Activated CD4-positive, alpha-beta T cell treated with anti-CD3 and anti-CD28 coated beads, Interleukin-2, amount 50 U/mL, for 48 hours (primary cell): ENCODE data around the gene EXOC4.

Source experiments
- DNase-seq, 2 experiments: peaks; one replicate each; pipeline ENCODE4 v3.0.0-alpha.2; 2020

Gene EXOC4

GRCh38 chr7:133807624-133808492 lies 555.0 kb downstream of the EXOC4 start:
- no peak for DNase-seq

GRCh38 chr7:133808493-133808866 lies 555.6 kb downstream of the EXOC4 start:
- no peak for DNase-seq

- no peak for DNase-seq
Observed at GRCh38 chr7:133812877-133813276, 560.0 kb downstream of the EXOC4 start.

- DNase-seq = no peak
Observed at GRCh38 chr7:133815611-133816210, 562.8 kb downstream of the EXOC4 start.

DNA sequence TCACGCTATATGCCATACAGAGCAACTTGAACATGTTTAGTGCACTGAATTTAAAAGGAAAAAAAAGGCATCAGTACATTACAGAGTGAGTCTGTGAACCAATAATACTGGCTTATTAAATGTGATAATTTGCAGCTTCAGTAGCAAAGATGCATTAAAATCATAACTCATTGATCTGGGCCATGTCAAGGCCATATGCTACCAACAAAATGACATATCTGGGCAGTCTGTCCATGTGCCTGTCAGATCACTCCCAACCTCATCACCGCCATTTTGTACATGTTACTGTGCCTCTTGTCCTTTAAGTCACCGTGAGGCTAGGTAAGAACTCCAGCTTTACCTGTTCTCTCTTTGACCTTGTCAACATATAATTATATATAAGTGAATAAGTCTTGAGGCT lies 566.8 kb downstream of the EXOC4 start:
- DNase-seq = no peak

DNA sequence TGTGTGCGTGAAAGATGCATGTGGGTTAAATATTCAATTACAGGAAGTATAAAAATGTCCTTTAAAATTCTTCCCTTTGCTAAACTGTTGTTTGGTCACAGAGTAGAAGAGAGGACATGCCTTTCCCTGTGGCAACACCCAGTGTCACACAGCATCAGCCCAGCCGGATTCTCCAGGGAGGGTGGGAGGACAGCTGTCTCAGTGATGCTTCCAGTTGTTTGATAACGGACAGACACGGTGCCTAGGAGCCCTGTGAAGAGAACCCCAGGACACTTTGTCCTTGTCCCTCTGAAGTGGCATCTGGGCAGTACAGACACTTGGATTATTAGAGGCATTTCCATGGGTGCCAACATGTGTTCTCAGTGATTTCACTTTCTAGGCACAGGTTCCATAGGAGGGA lies 567.7 kb downstream of the EXOC4 start:
- DNase-seq = no peak

GRCh38 chr7:133821171-133821570 lies 568.3 kb downstream of the EXOC4 start:
- no peak for DNase-seq

GRCh38 chr7:133822001-133822641 lies 569.2 kb downstream of the EXOC4 start:
- no peak for DNase-seq

- DNase-seq = no peak
Observed at GRCh38 chr7:133822868-133823552, 570.1 kb downstream of the EXOC4 start.

GRCh38 chr7:133824132-133824531 lies 571.3 kb downstream of the EXOC4 start:
- DNase-seq = no peak

DNA sequence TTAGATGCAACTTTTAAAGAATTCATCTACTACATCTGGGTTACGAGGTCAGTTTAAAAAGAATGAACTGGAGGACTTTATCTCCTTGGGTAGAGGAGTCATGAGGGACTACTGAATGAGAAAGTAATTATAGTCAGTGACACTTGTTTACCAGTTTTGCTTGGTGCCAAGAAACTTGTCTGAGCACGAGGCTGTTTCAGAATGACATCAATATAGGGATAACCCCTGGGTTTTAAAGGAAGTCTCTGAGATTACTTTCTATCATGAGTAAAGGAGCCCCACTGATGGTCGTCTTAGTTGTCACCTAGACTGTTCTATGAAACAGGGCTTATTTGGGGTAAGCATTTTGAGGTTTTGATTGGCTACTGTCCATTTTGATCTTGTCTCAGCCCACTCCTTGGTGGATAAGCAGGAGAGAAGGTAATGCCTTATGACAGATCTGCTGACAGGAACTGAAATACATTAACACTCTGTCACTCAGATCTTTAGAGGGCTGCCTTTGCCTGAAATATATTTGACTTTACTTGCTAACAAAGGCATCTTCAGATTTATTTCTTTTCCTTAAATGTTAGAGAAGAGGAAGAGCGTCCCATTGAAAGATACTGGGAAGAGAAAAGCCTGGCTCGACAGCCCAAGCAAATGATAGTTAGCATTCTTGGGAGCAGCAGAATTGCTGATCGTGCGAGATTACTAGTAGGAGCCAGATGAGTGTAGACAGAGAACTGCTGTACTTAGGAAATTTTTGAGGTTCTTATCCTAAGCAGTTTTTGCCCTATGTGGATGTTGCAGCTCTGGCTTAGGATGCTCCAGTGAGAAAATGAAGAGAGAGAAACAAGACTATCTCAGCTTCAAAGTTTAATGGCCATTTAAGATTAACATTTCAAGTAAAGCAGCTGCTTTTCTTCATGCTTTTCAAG lies 575.1 kb downstream of the EXOC4 start:
- DNase-seq = no peak

DNA sequence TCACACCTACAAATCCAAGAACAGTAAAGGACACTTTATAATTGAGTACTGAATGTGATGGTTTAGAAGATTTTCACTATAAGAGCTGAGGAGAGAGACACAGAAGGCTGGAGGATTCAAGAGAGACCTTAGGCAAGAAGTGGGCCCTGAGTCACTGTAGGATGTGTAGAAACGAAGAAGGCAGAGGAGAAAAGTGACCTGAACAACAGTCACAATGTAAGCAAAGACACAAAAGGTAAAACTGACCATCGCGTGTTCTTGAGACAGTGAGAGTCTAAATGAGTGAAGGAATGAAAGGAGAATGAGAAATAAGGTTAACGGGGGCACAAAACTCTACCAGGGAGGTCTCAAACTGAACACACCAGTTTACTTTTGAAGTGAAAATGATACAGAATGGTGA lies 576.0 kb downstream of the EXOC4 start:
- DNase-seq = no peak

DNA sequence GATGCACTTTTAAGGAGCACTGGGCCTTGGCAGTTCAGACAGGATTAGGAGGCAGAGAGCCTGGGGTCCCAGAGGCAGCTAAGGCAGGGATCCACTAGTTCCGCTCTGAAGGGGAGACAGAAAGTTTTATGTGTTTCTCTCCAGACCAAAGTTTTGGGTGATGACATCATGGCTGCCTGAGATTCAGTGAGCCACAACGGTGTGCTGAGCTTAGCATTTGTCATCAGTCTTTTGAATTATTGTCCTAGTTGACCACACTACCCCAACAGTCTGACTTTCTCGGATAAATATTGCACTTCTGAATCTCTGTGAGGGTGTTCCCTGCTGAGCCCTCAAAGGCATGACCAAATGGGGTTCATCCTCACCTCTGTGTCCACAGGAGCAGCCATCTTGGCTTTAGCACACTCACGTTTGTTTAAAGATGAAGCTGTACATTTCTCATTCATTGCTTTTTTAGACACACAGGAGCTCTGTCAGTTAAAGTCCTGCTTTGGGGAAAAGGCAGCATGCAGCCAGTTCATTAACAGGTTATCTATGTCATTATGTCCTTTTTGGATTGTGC lies 576.5 kb downstream of the EXOC4 start:
- no peak for DNase-seq

DNA sequence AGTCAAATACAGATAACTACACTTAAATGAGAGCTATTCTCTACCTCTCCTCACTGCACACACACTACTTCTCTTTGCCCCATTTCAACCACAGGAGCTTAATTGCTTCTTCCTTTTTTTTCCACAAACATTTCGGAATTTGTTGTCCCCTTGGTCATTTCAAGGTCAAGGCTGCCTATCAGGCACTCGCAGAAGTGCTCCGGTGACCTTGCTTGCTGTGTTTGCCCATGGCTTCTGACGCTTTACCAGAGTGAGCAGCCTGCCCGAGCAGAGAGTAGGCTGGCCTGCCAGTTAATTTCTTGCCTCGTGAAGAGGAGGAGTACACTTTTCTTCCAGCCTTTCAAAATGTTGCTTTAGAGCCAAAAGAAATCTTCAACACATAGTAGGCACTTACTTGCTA lies 577.2 kb downstream of the EXOC4 start:
- DNase-seq = no peak

- DNase-seq = no peak
Observed at GRCh38 chr7:133836666-133837065, 583.8 kb downstream of the EXOC4 start.

- DNase-seq = no peak
Observed at GRCh38 chr7:133837224-133837623, 584.3 kb downstream of the EXOC4 start.

- DNase-seq = no peak
Observed at GRCh38 chr7:133839121-133839520, 586.2 kb downstream of the EXOC4 start.

DNA sequence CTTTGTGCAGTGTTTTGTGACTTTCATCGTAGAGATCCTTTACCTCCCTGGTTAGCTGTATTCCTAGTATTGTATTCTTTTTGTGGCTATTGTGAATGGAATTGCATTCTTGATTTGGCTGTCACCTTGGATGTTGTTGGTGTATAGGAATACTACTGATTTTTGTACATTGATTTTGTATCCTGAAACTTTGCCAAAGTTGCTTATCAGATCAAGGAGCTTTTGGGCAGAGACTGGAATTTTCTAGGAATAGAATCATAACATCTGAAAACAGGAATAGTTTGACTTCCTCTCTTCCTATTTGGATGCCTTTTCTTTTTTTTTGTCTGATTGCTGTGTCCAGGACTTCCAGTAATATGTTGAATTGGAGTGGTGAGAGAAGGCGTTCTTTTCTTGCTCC lies 590.5 kb downstream of the EXOC4 start:
- no peak for DNase-seq

- no peak for DNase-seq
Observed at GRCh38 chr7:133845005-133845404, 592.1 kb downstream of the EXOC4 start.

GRCh38 chr7:133846203-133846945 lies 593.5 kb downstream of the EXOC4 start:
- DNase-seq = no peak
